GM19238 (cell line): ENCODE measurements around the gene GNA12.

Experiments
- DNase-seq: peaks from one replicate; pipeline ENCODE4 v3.0.0; 2011; ENCODE audit warnings: low spot score; ENCODE audit not compliant: insufficient read length

The GNA12 gene

GRCh38 chr7:2782121-2782520 is 62.0 kb downstream of the GNA12 start:
- DNase-seq = no peak

- DNase-seq = no peak
Measured at GRCh38 chr7:2781636-2782035, 62.5 kb downstream of the GNA12 start.

GRCh38 chr7:2779051-2779450 is 65.1 kb downstream of the GNA12 start:
- no peak for DNase-seq

- DNase-seq = no peak
Measured at GRCh38 chr7:2777898-2778535, 66.1 kb downstream of the GNA12 start.

- no peak for DNase-seq
Measured at GRCh38 chr7:2776401-2776800, 67.7 kb downstream of the GNA12 start.

GRCh38 chr7:2775785-2776184 is 68.3 kb downstream of the GNA12 start:
- no peak for DNase-seq

GRCh38 chr7:2775376-2775775 is 68.7 kb downstream of the GNA12 start:
- no peak for DNase-seq

- DNase-seq = no peak
Measured at GRCh38 chr7:2774935-2775334, 69.2 kb downstream of the GNA12 start.

- no peak for DNase-seq
Measured at GRCh38 chr7:2774280-2774679, 69.8 kb downstream of the GNA12 start.

- no peak for DNase-seq
Measured at GRCh38 chr7:2773608-2774007, 70.5 kb downstream of the GNA12 start.

- no peak for DNase-seq
Measured at GRCh38 chr7:2771274-2771731, 72.8 kb downstream of the GNA12 start.

GRCh38 chr7:2764621-2765020 is 79.5 kb downstream of the GNA12 start:
- DNase-seq = no peak

GRCh38 chr7:2763597-2763996 is 80.5 kb downstream of the GNA12 start:
- no peak for DNase-seq

- DNase-seq = no peak
Measured at GRCh38 chr7:2761801-2762497, 82.2 kb downstream of the GNA12 start.

- no peak for DNase-seq
Measured at GRCh38 chr7:2761131-2761624, 82.9 kb downstream of the GNA12 start.

GRCh38 chr7:2760098-2760889 is 83.8 kb downstream of the GNA12 start:
- no peak for DNase-seq

GRCh38 chr7:2759736-2760097 is 84.4 kb downstream of the GNA12 start:
- DNase-seq = no peak

- no peak for DNase-seq
Measured at GRCh38 chr7:2758673-2759616, 85.2 kb downstream of the GNA12 start.

- DNase-seq = peak; percentile 28
Measured at GRCh38 chr7:2757904-2758672, 86.0 kb downstream of the GNA12 start.

GRCh38 chr7:2757361-2757903 is 86.7 kb downstream of the GNA12 start:
- no peak for DNase-seq
